ENCODE measurements around the gene TMBIM1. TPM values are rescaled to one million over a fixed set of nuclear protein-coding genes. Genes with fewer than 3 reads are reported as not detected.

Gene TMBIM1, protein sequence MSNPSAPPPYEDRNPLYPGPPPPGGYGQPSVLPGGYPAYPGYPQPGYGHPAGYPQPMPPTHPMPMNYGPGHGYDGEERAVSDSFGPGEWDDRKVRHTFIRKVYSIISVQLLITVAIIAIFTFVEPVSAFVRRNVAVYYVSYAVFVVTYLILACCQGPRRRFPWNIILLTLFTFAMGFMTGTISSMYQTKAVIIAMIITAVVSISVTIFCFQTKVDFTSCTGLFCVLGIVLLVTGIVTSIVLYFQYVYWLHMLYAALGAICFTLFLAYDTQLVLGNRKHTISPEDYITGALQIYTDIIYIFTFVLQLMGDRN
- 15.5 and 25.9 TPM in 2 replicates for total RNA-seq
- 18.8 and 41.2 TPM in 2 replicates for polyA plus RNA-seq

DNA sequence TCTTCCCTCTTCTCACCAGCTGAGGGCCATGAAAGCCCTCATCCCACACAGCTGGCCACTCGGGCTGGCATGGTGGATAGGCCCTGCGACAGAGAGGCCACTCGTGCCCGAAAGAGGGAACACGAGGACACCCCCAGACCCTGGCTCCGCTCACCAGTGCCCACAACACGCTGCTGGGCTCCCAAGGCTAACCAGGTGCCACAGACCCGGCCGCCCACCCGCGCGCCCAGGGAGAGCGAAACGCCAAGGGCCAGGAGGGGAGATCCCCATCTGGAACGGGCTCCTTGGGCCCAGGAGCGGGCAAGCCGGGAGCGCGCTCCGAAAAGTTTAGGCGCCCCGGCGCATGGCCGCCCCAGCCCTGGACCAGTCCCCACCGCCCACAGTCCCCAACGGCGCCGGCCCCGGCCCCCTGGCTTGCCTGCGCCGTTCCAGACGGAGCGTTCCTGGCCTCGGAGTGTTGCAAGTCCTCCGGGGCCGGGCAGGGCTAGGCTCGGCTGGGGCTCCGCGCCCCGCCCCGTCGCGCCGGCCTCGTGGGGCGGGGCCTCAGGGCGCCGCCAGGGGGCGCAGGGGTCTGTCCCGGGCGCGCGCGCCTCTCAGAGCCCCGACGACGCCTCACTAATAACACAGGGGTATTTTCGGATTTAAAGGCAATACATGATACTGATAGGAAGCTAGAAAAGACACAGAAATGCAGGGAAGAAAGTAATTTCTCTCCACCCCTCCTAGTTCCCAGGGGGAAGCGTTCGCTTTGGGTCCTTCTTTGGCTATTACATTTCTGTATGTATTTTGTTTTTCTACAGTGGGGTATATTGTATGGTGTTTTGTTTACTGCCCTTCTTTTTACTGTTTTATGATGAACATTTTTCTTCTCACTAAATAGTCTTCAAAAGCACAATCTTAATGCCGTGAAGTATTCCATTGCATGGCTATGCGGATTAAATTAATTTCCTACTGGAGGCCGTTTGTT lies at the start of gene TMBIM1:
Gene TMBIM1, minus strand, starts transcription at position 456 of the 967 bp plus-strand sequence. CDS start 10,362 bp downstream, outside the sequence.
- TF ChIP-seq, protein P1, sequence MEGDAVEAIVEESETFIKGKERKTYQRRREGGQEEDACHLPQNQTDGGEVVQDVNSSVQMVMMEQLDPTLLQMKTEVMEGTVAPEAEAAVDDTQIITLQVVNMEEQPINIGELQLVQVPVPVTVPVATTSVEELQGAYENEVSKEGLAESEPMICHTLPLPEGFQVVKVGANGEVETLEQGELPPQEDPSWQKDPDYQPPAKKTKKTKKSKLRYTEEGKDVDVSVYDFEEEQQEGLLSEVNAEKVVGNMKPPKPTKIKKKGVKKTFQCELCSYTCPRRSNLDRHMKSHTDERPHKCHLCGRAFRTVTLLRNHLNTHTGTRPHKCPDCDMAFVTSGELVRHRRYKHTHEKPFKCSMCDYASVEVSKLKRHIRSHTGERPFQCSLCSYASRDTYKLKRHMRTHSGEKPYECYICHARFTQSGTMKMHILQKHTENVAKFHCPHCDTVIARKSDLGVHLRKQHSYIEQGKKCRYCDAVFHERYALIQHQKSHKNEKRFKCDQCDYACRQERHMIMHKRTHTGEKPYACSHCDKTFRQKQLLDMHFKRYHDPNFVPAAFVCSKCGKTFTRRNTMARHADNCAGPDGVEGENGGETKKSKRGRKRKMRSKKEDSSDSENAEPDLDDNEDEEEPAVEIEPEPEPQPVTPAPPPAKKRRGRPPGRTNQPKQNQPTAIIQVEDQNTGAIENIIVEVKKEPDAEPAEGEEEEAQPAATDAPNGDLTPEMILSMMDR (IDR thresholded peaks at IDR 0.05; ENCODE audit: low read depth, low read length) = peak; percentile 56
- Histone ChIP-seq H3K4me1 (ENCODE audit: low read depth) (peaks cover 26% of the 10 kb centered on the region), H3K36me3 (no peaks in the 10 kb centered on the region), H3K9me3 (ENCODE audit: low read depth) (no peaks in the 10 kb centered on the region), H3K27me3 (no peaks in the 10 kb centered on the region), H3K27ac (no peak within 1 kb of the TSS), H3K4me3 (peak within 1 kb of the TSS; percentile 35)
- DNase-seq (ENCODE audit: low read depth in 1 of 2, low spot score in 1 of 2) = peak; percentile 81 to 82

DNA sequence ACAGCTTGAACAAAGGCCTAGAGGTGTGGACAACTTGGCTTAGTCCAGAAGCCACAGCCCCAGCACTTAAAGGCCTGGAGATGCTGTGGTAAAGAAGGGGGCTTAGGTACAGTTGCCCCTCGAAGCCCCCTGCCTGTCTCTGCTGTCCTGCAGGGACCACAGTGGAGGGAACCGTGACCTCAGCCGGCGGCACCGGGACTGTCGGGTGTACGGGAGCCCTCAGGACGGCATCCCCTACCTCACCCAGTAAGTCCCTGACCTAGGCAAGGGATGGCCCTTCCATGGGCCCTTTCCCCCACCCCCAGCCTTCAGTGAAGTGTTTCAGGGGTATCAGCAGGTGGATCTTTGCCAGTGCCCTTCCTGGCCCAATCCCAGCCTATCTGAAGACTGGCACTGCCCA lies 49.1 kb upstream of the TMBIM1 start:
- TF ChIP-seq, protein P1 (IDR thresholded peaks at IDR 0.05; ENCODE audit: low read depth, low read length) = no peak
- Histone ChIP-seq H3K4me3 (no peak overlapping the region), H3K4me1 (ENCODE audit: low read depth) (no peaks in the 10 kb centered on the region), H3K27ac (no peak overlapping the region), H3K27me3 (no peaks in the 10 kb centered on the region), H3K36me3 (no peaks in the 10 kb centered on the region), H3K9me3 (ENCODE audit: low read depth) (no peaks in the 10 kb centered on the region)
- DNase-seq (ENCODE audit: low read depth in 1 of 2, low spot score in 1 of 2) = no peak

DNA sequence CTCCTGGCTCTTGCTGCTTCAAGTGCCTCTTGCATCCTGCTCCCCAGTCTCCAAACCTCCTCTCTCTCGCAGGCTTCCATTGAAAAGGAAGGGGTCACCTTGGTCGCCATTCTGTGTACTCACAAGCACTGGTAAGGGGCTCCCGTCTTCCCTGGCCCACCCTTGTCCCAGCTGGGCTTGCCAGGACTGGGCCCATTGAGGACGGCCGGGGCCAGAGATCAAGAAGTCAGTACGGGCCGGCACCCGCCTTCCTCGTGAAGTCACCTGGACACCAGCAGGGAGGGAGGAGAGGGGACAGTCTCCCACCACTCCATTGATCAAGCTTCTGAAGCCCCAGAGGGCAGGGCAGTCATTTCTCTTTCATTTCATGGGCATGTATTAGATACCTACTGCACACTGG lies 48.4 kb upstream of the TMBIM1 start:
- no peak for DNase-seq (ENCODE audit: low read depth in 1 of 2, low spot score in 1 of 2)
- Histone ChIP-seq H3K36me3 (no peaks in the 10 kb centered on the region), H3K4me3 (no peak overlapping the region), H3K9me3 (ENCODE audit: low read depth) (no peaks in the 10 kb centered on the region), H3K27me3 (no peaks in the 10 kb centered on the region), H3K4me1 (ENCODE audit: low read depth) (no peaks in the 10 kb centered on the region), H3K27ac (peak overlapping the region; percentile 17)
- TF ChIP-seq, protein P1 (IDR thresholded peaks at IDR 0.05; ENCODE audit: low read depth, low read length) = no peak

DNA sequence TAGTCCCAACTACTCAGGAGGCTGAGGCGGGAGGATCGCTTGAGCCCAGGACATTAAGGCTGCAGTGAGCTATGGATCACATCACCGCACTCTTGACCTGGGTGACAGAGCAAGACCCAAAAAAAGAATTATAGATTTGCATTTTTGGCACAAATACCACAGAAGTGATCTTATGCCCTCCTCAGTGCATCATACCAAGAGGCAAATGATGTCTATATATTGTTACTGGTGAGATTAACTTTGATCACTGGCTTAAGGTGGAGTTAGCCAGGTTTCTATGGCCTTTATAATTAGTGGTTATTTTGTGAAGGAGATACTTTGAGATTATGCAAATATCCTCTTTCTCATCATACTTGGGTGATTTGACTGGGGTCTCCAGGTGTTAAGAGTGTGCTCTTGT lies 42.2 kb upstream of the TMBIM1 start:
- no peak overlapping the region for H3K4me3 ChIP-seq
- H3K9me3 ChIP-seq (ENCODE audit: low read depth) = no peaks in the 10 kb centered on the region
- no peak for DNase-seq (ENCODE audit: low read depth in 1 of 2, low spot score in 1 of 2)
- H3K27ac ChIP-seq = no peak overlapping the region
- no peaks in the 10 kb centered on the region for H3K36me3 ChIP-seq
- TF ChIP-seq, protein P1 (IDR thresholded peaks at IDR 0.05; ENCODE audit: low read depth, low read length) = no peak
- peaks cover 21% of the 10 kb centered on the region for H3K4me1 ChIP-seq (ENCODE audit: low read depth)
- H3K27me3 ChIP-seq = no peaks in the 10 kb centered on the region

DNA sequence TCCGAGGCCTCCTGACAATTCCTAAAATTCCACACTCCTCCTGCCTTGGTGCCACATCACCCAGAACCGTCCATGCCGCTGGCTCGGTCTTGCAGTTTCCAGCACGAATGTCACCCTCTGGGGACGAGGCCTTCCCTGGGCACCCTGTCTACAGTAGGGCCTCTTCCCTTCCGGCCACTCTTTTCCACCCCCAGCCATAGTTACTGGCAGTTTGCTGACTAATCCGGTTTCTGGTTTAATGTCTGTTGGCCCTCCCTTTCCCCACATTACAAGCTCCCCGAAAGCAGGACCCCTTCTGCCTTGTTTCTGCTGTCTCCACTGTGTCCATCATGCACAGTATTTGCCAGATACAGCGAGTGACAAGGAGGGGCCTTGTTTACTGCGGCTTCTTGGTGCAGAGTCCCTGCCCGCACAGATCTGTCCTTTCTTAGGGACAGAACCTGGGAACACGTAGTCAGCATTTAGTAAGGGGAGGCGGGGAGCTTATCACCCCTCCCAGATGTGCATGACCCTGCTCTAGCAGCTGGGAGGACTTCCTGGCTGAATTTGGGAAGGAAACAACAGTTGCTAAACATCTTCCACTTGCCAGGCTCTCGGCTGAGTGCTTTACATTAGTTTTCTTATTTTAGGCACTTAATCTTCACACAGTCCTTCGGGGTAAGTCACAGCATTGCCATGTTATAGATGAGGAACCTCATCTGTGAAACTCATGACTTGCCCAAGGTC lies 40.8 kb upstream of the TMBIM1 start:
- peaks cover 30% of the 10 kb centered on the region for H3K4me1 ChIP-seq (ENCODE audit: low read depth)
- DNase-seq (ENCODE audit: low read depth in 1 of 2, low spot score in 1 of 2) = peak in 1 of 2 donors; percentile 53
- no peak overlapping the region for H3K4me3 ChIP-seq
- peak overlapping the region; percentile 74 for H3K27ac ChIP-seq
- no peaks in the 10 kb centered on the region for H3K27me3 ChIP-seq
- TF ChIP-seq, protein P1 (IDR thresholded peaks at IDR 0.05; ENCODE audit: low read depth, low read length) = no peak
- H3K9me3 ChIP-seq (ENCODE audit: low read depth) = no peaks in the 10 kb centered on the region
- H3K36me3 ChIP-seq = no peaks in the 10 kb centered on the region
